H1 (cell line): ENCODE measurements around the gene ZNF691. TPM values are rescaled to one million over a fixed set of nuclear protein-coding genes. Genes with fewer than 3 reads are reported as not detected.

ENCODE experiments used
- BACH1 ChIP-seq: IDR thresholded peaks from 2 replicates; pipeline ENCODE4 v1.6.1; 2012; ENCODE audit warnings: low read length, improper control_type of control experiment
- HDAC2 ChIP-seq, 2 experiments: fragments of 300-600 bp in 1 of 2; sonication (generic) in 1 of 2; IDR thresholded peaks; 2 replicates each; pipeline ENCODE4 v1.6.1; 2011 to 2012; ENCODE audit warnings: low read depth in 2 of 2, low read length in 2 of 2, mild to moderate bottlenecking in 2 of 2, moderate library complexity in 2 of 2, borderline replicate concordance in 1 of 2, inconsistent platforms in 1 of 2
- MAFK ChIP-seq: IDR thresholded peaks from 2 replicates; pipeline ENCODE4 v1.6.1; 2012; ENCODE audit warnings: low read depth, mild to moderate bottlenecking, improper control_type of control experiment, low read length
- NRF1 ChIP-seq: IDR thresholded peaks from 2 replicates; pipeline ENCODE4 v1.6.1; 2011; ENCODE audit warnings: mild to moderate bottlenecking, low read depth, low read length, improper control_type of control experiment
- POLR2A ChIP-seq, 2 experiments: IDR thresholded peaks; 1 replicate in 1 of 2; 2 replicates in 1 of 2; pipeline ENCODE4 v1.6.1; 2011; ENCODE audit warnings: low read depth in 2 of 2, low read length in 2 of 2, mild to moderate bottlenecking in 2 of 2; ENCODE audit errors: control extremely low read depth in 1 of 2
- SIRT6 ChIP-seq: IDR thresholded peaks from one replicate; pipeline ENCODE4 v1.7.1; 2012; ENCODE audit warnings: low read length, inconsistent platforms
- SIX5 ChIP-seq: IDR thresholded peaks from 2 replicates; pipeline ENCODE4 v1.6.1; 2011; ENCODE audit warnings: mild to moderate bottlenecking, low read depth, low read length
- TAF7 ChIP-seq: optimal IDR thresholded peaks from 2 replicates; pipeline ENCODE3; 2011; ENCODE audit warnings: low read depth, mild to moderate bottlenecking, inconsistent platforms, low read length, moderate library complexity, borderline replicate concordance
- YY1 ChIP-seq: IDR thresholded peaks from 2 replicates; pipeline ENCODE4 v1.6.1; 2011; ENCODE audit warnings: low read depth, mild to moderate bottlenecking, low read length
- polyA plus RNA-seq, 7 experiments: library from polyadenylated mRNA; depleted of rRNA in 3 of 7; stranded (reverse) in 5 of 7; unstranded in 2 of 7; fragments of >200 nt in 5 of 7; fragments of 200-250 nt in 2 of 7; gene quantifications; 1 replicate in 5 of 7; 2 replicates in 1 of 7; 4 replicates in 1 of 7; pipeline versions ENCODE4 v1.2.1 to v1.2.3, GENCODE V29; 2011 to 2013; ENCODE audit warnings: missing spikeins in 2 of 7, mixed read lengths in 2 of 7
- total RNA-seq: library from RNA; stranded (reverse); fragmentation: NEBNext Ultra II Directional; extraction: Animal tissue kit (Norgen Biotek cat#: 25700); gene quantifications from 2 replicates; pipeline ENCODE4 v1.2.1, GENCODE V29; 2021
- TF ChIP-seq, protein P1 (sequence below): IDR thresholded peaks from 2 replicates; pipeline ENCODE4 v1.6.1; 2012; ENCODE audit warnings: low read length, inconsistent platforms

The ZNF691 gene
- total and polyA plus RNA-seq, 2 of the 8 experiments (the other 6 are each of a cell fraction or from before 2014, with no cell fraction given): 19.5 TPM

- TF ChIP-seq HDAC2 (IDR thresholded peaks at IDR 0.05; ENCODE audit: borderline replicate concordance in 1 of 2, low read depth in 2 of 2, low read length in 2 of 2): peak in 1 of 2 experiments; percentile 83; a peak in 1 of 4 replicates
- no peak for TF ChIP-seq SIRT6
- no peak for TF ChIP-seq BACH1
- no peak for TF ChIP-seq MAFK
- TF ChIP-seq, protein P1, sequence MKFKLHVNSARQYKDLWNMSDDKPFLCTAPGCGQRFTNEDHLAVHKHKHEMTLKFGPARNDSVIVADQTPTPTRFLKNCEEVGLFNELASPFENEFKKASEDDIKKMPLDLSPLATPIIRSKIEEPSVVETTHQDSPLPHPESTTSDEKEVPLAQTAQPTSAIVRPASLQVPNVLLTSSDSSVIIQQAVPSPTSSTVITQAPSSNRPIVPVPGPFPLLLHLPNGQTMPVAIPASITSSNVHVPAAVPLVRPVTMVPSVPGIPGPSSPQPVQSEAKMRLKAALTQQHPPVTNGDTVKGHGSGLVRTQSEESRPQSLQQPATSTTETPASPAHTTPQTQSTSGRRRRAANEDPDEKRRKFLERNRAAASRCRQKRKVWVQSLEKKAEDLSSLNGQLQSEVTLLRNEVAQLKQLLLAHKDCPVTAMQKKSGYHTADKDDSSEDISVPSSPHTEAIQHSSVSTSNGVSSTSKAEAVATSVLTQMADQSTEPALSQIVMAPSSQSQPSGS: no peak
- TF ChIP-seq POLR2A (IDR thresholded peaks at IDR 0.05; ENCODE audit: control extremely low read depth in 1 of 2, low read depth in 2 of 2, low read length in 2 of 2): peak; percentile 52 to 75
- TF ChIP-seq TAF7: peak; percentile 86
- no peak for TF ChIP-seq SIX5
- TF ChIP-seq NRF1: peak; percentile 75
- peak; percentile 92 for TF ChIP-seq YY1
Measured at GRCh38 chr1:42816585-42817439, 29.6 kb upstream of the ZNF691 start, which contains the start of the genes ERMAP and SVBP (continued).
